Peyer's patch (tissue), 4 donors: ENCODE measurements around the gene MAP2K7. TPM values are rescaled to one million over a fixed set of nuclear protein-coding genes. Genes with fewer than 3 reads are reported as not detected.

Experiments used
- DNase-seq, 3 donors: peaks; one replicate each; pipeline ENCODE4 v3.0.0-alpha.2; 2017 to 2019
- H3K27ac ChIP-seq, 4 donors: fragments of 200-600 bp; sonication (generic); one replicate each; pipeline ENCODE4 v1.5.1; 2016 to 2019
- H3K27me3 ChIP-seq, 2 donors: fragments of 200-600 bp; sonication (generic); one replicate each; pipeline ENCODE4 v1.5.1; 2019
- H3K36me3 ChIP-seq, 3 donors: fragments of 200-600 bp; sonication (generic); one replicate each; pipeline ENCODE4 v1.5.1; 2016 to 2019
- H3K4me1 ChIP-seq, 4 donors: fragments of 200-600 bp; sonication (generic); one replicate each; pipeline ENCODE4 v1.5.1; 2016 to 2019
- H3K4me3 ChIP-seq, 4 donors: fragments of 200-600 bp; sonication (generic); 1 replicate in 3 of 4; 2 replicates in 1 of 4; pipeline ENCODE4 v1.5.1; 2016 to 2019; ENCODE audit warnings: mild to moderate bottlenecking in 1 of 4
- H3K9me3 ChIP-seq, 4 donors: fragments of 200-600 bp; sonication (generic); one replicate each; pipeline ENCODE4 v1.5.1; 2016 to 2019; ENCODE audit warnings: mild to moderate bottlenecking in 1 of 4
- CTCF ChIP-seq, 6 experiments: fragments of 450-650 bp in 4 of 6; fragments of 200-600 bp in 2 of 6; sonication (generic) in 1 of 6; IDR thresholded peaks; one replicate each; pipeline ENCODE4 v1.5.1; 2017 to 2019; ENCODE audit warnings: antibody characterized with exemption in 6 of 6, mild to moderate bottlenecking in 3 of 6, moderate library complexity in 1 of 6
- POLR2A ChIP-seq, 2 donors: fragments of 450-650 bp; IDR thresholded peaks; one replicate each; pipeline ENCODE4 v1.5.1; 2017; ENCODE audit warnings: antibody characterized with exemption in 2 of 2, mild to moderate bottlenecking in 2 of 2, moderate library complexity in 2 of 2
- total RNA-seq, 4 donors: library from RNA; depleted of rRNA; stranded (reverse); fragments of >200 nt; gene quantifications; one replicate each; pipeline ENCODE4 v1.1.0, GENCODE V29; 2016

Gene MAP2K7
- 10 to 100 TPM; 16.6 to 39.3 (median 35.0) TPM for total RNA-seq

DNA sequence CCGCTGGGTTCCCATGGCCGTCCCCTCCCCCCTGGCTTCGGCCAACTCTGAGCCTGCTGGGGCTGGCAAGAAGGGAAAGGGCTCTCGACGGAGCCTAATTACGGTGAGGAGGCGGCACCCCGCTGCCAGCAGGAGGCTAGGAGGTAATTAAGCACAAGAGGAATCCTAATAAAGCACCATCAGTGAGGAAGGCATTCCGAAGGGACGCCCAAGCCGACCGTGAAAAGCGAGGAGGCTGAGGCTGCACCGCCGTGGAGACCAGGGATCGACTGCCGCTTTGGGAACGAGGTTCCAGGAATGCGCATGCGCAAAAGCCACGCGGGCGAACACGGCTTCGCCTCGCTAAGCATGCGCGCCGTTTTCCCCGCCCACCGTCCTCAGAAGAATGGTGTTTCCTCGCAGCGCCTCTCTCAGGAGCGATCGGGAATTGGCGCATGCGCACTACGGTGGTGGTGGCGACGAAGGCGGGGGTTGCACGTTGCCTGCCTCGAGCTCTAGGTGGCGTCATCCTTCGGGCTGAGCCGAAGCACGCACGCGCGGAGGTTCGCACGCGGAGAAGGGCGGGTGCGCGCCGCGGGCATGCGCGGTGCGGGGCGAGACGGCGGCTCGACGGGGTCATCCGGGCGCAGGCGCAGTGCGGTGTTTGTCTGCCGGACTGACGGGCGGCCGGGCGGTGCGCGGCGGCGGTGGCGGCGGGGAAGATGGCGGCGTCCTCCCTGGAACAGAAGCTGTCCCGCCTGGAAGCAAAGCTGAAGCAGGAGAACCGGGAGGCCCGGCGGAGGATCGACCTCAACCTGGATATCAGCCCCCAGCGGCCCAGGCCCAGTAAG, at the start of gene MAP2K7:
TSS of gene MAP2K7 (plus strand) at position 634 of the 830 bp plus-strand sequence. CDS start at position 702, 68 bp downstream.
- TF ChIP-seq CTCF (IDR thresholded peaks at IDR 0.05) (peak; percentile 35 to 68 (median 56)), POLR2A (IDR thresholded peaks at IDR 0.05) (peak; percentile 53 to 56)
- Histone ChIP-seq H3K36me3 (peaks cover 0 to 21% (median 0%) of the 10 kb centered on the region in 3 donors), H3K4me3 (peak within 1 kb of the TSS; percentile 81 to 98 (median 86)), H3K27me3 (no peaks in the 10 kb centered on the region), H3K4me1 (peaks cover 3 to 30% (median 15%) of the 10 kb centered on the region in 4 donors), H3K9me3 (no peaks in the 10 kb centered on the region), H3K27ac (peak within 1 kb of the TSS; percentile 88 to 95 (median 92))
- peak; percentile 100 for DNase-seq

- Histone ChIP-seq H3K27me3 (no peaks in the 10 kb centered on the region), H3K9me3 (no peaks in the 10 kb centered on the region), H3K4me1 (peaks cover 0 to 6% (median 0%) of the 10 kb centered on the region in 4 donors), H3K27ac (no peak overlapping the region), H3K4me3 (no peak overlapping the region), H3K36me3 (no peaks in the 10 kb centered on the region)
- DNase-seq, result no peak
- TF ChIP-seq POLR2A (IDR thresholded peaks at IDR 0.05), result no peak
- no peak for TF ChIP-seq CTCF (IDR thresholded peaks at IDR 0.05)
Measured at GRCh38 chr19:7855426-7856108, 48.1 kb upstream of the MAP2K7 start.

GRCh38 chr19:7856109-7856591, 47.5 kb upstream of the MAP2K7 start:
- no peaks in the 10 kb centered on the region for H3K9me3 ChIP-seq
- H3K27me3 ChIP-seq, result no peaks in the 10 kb centered on the region
- DNase-seq, result no peak
- H3K27ac ChIP-seq, result no peak overlapping the region
- H3K36me3 ChIP-seq, result no peaks in the 10 kb centered on the region
- H3K4me3 ChIP-seq, result no peak overlapping the region
- no peak for TF ChIP-seq POLR2A (IDR thresholded peaks at IDR 0.05)
- no peak for TF ChIP-seq CTCF (IDR thresholded peaks at IDR 0.05)
- H3K4me1 ChIP-seq, result peaks cover 0 to 6% (median under 1%) of the 10 kb centered on the region in 4 donors

- H3K27ac ChIP-seq, result no peak overlapping the region
- no peaks in the 10 kb centered on the region for H3K9me3 ChIP-seq
- no peaks in the 10 kb centered on the region for H3K36me3 ChIP-seq
- TF ChIP-seq POLR2A (IDR thresholded peaks at IDR 0.05), result no peak
- TF ChIP-seq CTCF (IDR thresholded peaks at IDR 0.05), result no peak
- no peaks in the 10 kb centered on the region for H3K27me3 ChIP-seq
- no peak overlapping the region for H3K4me3 ChIP-seq
- peaks cover 0 to 10% (median 8%) of the 10 kb centered on the region in 4 donors for H3K4me1 ChIP-seq
- DNase-seq, result peak in 1 of 3 donors; percentile 47
Measured at GRCh38 chr19:7856679-7857663, 46.7 kb upstream of the MAP2K7 start.

DNA sequence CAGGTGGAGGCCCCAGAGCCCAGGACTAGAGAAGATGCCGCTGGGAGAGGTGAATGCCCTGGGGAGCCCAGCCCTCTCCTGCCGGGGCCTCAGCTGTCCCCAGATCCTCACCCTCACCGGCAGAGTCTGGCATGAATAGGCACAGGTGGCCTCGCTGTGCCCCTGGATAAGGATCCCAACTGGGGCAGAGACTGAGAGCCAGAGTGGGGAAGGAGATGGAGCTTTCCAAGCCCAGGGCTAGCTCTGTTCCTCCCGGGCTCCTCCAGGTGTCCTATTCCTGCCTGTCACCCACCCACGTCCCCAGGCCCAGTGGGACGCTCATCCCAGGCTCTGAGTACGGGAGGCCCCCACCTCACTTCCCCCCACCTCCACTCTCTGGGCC, 46.0 kb upstream of the MAP2K7 start:
- no peaks in the 10 kb centered on the region for H3K27me3 ChIP-seq
- no peak for TF ChIP-seq POLR2A (IDR thresholded peaks at IDR 0.05)
- no peak for TF ChIP-seq CTCF (IDR thresholded peaks at IDR 0.05)

More for the DNA sequence above, 46.0 kb upstream of the MAP2K7 start:
- DNase-seq, result peak in 1 of 3 donors; percentile 32
- Histone ChIP-seq H3K27ac (no peak overlapping the region), H3K4me3 (no peak overlapping the region), H3K36me3 (no peaks in the 10 kb centered on the region), H3K4me1 (peaks cover 0 to 16% (median 15%) of the 10 kb centered on the region in 4 donors), H3K9me3 (no peaks in the 10 kb centered on the region)
